Stimulated activated CD8-positive, alpha-beta memory T cell treated with anti-CD3 and anti-CD28 coated beads, Interleukin-7, amount 100 ng/mL, for 4 hours (primary cell): ENCODE results near the gene TAGLN2.
"Not testable (repeated sequence)": the region's sequence is repeated elsewhere in the genome, so short reads cannot be mapped to it uniquely, and the experiment has no call there.

Experiments used
- DNase-seq, 2 donors: peaks; one replicate each; pipeline ENCODE4 v3.0.0-alpha.2; 2020; ENCODE audit warnings: low read depth in 2 of 2

TAGLN2 gene

GRCh38 chr1:159921700-159922504 lies 3.4 kb downstream of the TAGLN2 start:
- DNase-seq = no peak

GRCh38 chr1:159921251-159921650 lies 4.1 kb downstream of the TAGLN2 start:
- no peak for DNase-seq

GRCh38 chr1:159920651-159921050 lies 4.7 kb downstream of the TAGLN2 start:
- no peak for DNase-seq

DNA sequence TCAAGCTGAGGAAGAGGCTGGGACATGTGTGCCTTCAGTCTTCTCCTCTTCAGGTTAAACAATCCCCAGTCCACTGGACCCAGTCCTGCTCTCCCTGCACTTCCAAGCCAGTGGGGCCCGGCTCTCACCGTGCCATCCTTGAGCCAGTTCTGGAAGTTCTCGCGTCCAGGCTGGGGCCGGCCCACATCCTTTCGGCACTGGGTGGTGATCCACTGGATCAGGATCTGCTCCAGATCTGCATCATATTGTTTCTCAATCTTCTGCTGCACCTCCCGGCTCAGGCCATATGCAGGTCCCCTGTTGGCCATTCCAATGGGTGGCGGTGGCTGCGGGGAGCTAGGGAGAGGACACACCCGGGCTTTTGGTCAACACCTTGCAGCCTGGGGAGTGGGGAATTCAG lies 5.1 kb downstream of the TAGLN2 start:
- no peak for DNase-seq

- no peak for DNase-seq
These were observed 6.0 kb downstream of the TAGLN2 start for GRCh38 chr1:159919236-159919865.

GRCh38 chr1:159918352-159919200 lies 6.7 kb downstream of the TAGLN2 start:
- no peak for DNase-seq

DNA sequence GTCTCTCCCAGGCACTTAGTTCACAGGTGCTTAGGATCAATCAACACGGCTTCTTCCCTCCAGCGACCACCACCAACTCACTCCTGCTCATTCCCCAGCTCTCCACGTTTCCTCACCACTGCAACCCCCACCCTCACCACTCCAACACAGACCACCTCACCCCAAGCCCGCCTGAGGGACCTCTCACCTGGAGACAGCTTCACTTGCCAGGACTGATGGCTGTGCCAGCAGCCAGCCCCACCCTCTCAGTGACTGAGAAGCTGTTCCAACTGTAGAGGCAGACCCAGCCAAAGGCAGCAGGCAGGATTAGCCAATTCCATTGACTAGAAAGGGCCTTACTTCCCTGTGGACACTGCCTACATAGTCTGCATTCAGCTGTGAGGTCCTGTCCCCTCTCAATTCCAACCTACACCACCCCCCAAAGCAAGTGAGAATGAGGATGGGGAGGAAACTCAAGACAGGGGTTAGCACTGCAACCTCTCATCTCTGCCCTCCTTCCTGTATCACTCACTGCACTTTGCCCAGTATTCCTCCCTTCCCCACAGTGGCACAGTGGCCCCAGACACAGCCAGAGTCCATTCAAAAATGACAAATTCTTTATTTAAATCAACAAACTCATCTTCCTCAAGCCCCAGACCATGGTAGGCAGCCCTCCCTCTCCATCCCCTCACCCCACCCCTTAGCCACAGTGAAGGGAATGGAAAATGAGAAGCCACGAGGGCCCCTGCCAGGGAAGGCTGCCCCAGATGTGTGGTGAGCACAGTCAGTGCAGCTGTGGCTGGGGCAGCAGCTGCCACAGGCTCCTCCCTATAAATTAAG lies 7.6 kb downstream of the TAGLN2 start:
- no peak for DNase-seq

GRCh38 chr1:159916242-159917051 lies 8.9 kb downstream of the TAGLN2 start:
- no peak for DNase-seq

- DNase-seq = no peak
These were observed 9.6 kb downstream of the TAGLN2 start for GRCh38 chr1:159915571-159916241.

- no peak for DNase-seq
These were observed 10.9 kb downstream of the TAGLN2 start for GRCh38 chr1:159914252-159915018.

- no peak for DNase-seq
These were observed 11.7 kb downstream of the TAGLN2 start for GRCh38 chr1:159913451-159914192.

- DNase-seq = no peak
These were observed 13.8 kb downstream of the TAGLN2 start for GRCh38 chr1:159911326-159912070.

DNA sequence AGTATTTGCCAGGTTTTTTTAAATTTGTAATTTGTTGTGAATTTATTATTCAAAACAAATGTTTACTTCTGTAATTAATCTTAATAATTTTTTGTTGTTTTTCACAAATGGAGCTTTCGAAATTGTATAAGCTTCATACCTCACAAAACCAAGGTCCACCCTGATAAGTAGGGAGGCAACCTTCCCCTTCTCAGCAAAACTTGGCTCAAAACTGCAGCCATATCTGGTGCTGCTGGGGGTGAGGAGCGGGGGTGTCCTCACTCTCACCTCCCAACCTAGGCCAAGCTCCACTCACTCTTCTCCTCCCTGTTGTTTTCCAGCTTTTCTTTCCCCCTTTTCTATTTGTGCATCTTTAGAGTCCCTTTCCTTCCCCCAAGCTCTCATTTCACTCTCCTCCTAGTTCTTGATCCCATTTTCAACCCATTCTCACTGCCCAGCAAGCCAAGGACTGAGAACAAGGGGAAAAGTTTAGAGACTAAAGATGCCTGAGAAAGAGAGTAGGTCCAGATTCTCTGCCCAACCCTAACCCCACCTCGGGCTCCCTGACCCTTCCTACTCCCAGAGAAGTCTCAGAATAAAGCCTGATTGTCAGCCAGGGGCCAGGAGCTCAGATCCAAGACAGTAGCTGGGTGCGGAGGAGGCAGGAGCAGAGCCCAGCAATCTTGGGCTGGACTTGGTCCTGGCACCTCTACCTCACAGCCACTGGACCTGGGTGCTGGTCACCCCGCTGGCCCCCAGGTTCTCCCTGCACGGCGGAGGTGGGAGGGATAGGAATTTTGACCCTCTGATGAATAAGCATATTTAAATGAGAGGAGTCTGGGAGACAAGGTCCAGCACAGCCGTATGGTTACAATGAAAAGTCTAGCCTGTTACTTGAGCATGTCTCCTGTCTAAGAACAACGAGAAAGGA lies 17.0 kb downstream of the TAGLN2 start:
- no peak for DNase-seq

DNA sequence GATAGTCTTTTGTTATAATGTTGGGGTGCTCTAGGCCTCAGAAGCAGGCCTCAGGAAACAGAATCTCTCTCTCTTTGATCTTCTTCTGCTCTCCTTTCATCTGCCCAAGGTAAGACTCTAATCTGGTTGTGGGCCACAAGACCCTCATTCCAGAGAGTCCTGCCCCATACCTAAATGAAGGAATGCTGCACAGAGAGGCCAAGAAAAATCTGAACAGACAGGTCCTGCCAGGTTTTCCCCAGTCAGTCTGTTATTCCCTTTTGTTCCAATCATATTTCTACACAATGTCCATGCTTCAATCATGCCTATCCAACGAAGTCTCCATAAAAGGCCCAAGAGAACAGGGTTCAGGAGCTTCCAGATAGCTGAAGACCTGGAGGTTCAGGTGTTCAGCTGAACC lies 18.3 kb downstream of the TAGLN2 start:
- DNase-seq = no peak

DNA sequence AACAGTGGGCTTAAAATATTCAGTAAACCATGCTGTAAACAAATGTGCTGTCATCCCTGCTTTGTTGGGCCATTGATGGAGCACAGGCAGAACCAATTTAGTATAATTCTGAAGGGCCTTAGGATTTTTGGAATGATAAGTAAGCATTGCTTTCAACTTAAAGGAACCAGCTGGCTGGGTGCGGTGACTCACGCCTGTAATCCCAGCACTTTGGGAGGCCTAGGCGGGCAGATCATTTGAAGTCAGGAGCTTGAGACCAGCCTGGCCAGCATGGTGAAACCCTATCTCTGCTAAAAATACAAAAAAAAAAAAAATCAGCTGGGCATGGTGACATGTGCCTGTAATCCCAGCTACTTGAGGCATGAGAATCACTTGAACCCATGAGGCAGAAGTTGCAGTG lies 21.3 kb downstream of the TAGLN2 start:
- not testable (repeated sequence) for DNase-seq

- DNase-seq = no peak
These were observed 22.8 kb downstream of the TAGLN2 start for GRCh38 chr1:159902541-159902940.
